Measurements from ENCODE around the gene CAPZB.

Gene CAPZB

GRCh38 chr1:19384113-19384512 lies 101.2 kb downstream of the CAPZB start:
- Histone ChIP-seq H3K9me3 (ENCODE audit: insufficient read depth, low read depth, low read length) (no peaks in the 10 kb centered on the region), H3K4me3 (ENCODE audit: low read length, poor library complexity, severe bottlenecking) (no peak overlapping the region), H3F3A (ENCODE audit: low read depth) (no peaks in the 10 kb centered on the region), H3K4me1 (ENCODE audit: insufficient read depth, low read length, poor library complexity, severe bottlenecking) (peaks cover 17% of the 10 kb centered on the region), H3K9ac (ENCODE audit: low read depth, low read length, poor library complexity, severe bottlenecking) (no peak overlapping the region), H4K20me1 (ENCODE audit: insufficient read depth, low read length, poor library complexity, severe bottlenecking) (peaks cover 45% of the 10 kb centered on the region), H3K4me2 (ENCODE audit: low read depth, low read length, poor library complexity, severe bottlenecking) (no peak overlapping the region), H3K27me3 (ENCODE audit: insufficient read depth, low read length, poor library complexity, severe bottlenecking) (no peaks in the 10 kb centered on the region), H3K79me2 (ENCODE audit: insufficient read depth, low read length) (peaks cover 39% of the 10 kb centered on the region), H3K9me2 (replicated peaks; ENCODE audit: low read depth, low read length) (no peaks in the 10 kb centered on the region), H2AFZ (ENCODE audit: low read length) (no peak overlapping the region), H3K36me3 (ENCODE audit: insufficient read depth, low read length) (peaks cover 62% of the 10 kb centered on the region; the same call in 1 of the 2 replicates)
- TF ChIP-seq EZH2phosphoT487 (IDR thresholded peaks at IDR 0.05; ENCODE audit: borderline replicate concordance) (no peak), CTCF (conservative IDR thresholded peaks at IDR 0.05; ENCODE audit: low read length) (no peak)

- Histone ChIP-seq H3K4me1 (ENCODE audit: insufficient read depth, low read length, poor library complexity, severe bottlenecking) (peaks cover 1% of the 10 kb centered on the region), H3K4me3 (ENCODE audit: low read length, poor library complexity, severe bottlenecking) (no peak overlapping the region), H3K9me2 (replicated peaks; ENCODE audit: low read depth, low read length) (no peaks in the 10 kb centered on the region), H3K27me3 (ENCODE audit: insufficient read depth, low read length, poor library complexity, severe bottlenecking) (no peaks in the 10 kb centered on the region), H3F3A (ENCODE audit: low read depth) (no peaks in the 10 kb centered on the region), H3K9me3 (ENCODE audit: insufficient read depth, low read depth, low read length) (no peaks in the 10 kb centered on the region), H3K36me3 (ENCODE audit: insufficient read depth, low read length) (peaks cover 79% of the 10 kb centered on the region; the same call in 1 of the 2 replicates), H3K79me2 (ENCODE audit: insufficient read depth, low read length) (peaks cover 20% of the 10 kb centered on the region; the same call in 1 of the 2 replicates), H2AFZ (ENCODE audit: low read length) (no peak overlapping the region), H3K9ac (ENCODE audit: low read depth, low read length, poor library complexity, severe bottlenecking) (no peak overlapping the region), H4K20me1 (ENCODE audit: insufficient read depth, low read length, poor library complexity, severe bottlenecking) (peaks cover 30% of the 10 kb centered on the region), H3K4me2 (ENCODE audit: low read depth, low read length, poor library complexity, severe bottlenecking) (no peak overlapping the region)
- TF ChIP-seq EZH2phosphoT487 (IDR thresholded peaks at IDR 0.05; ENCODE audit: borderline replicate concordance) (no peak), CTCF (conservative IDR thresholded peaks at IDR 0.05; ENCODE audit: low read length) (no peak)
Observed at GRCh38 chr1:19382222-19382621, 103.1 kb downstream of the CAPZB start.

GRCh38 chr1:19381261-19381660 lies 104.1 kb downstream of the CAPZB start:
- no peaks in the 10 kb centered on the region for H3K27me3 ChIP-seq (ENCODE audit: insufficient read depth, low read length, poor library complexity, severe bottlenecking)
- H3K9ac ChIP-seq (ENCODE audit: low read depth, low read length, poor library complexity, severe bottlenecking) = no peak overlapping the region
- H4K20me1 ChIP-seq (ENCODE audit: insufficient read depth, low read length, poor library complexity, severe bottlenecking) = peaks cover 26% of the 10 kb centered on the region
- H3K4me1 ChIP-seq (ENCODE audit: insufficient read depth, low read length, poor library complexity, severe bottlenecking) = no peaks in the 10 kb centered on the region
- H3K9me2 ChIP-seq (replicated peaks; ENCODE audit: low read depth, low read length) = no peaks in the 10 kb centered on the region
- peaks cover 10% of the 10 kb centered on the region; the same call in 1 of the 2 replicates for H3K79me2 ChIP-seq (ENCODE audit: insufficient read depth, low read length)
- H3K9me3 ChIP-seq (ENCODE audit: insufficient read depth, low read depth, low read length) = no peaks in the 10 kb centered on the region
- no peak overlapping the region for H3K4me3 ChIP-seq (ENCODE audit: low read length, poor library complexity, severe bottlenecking)
- H3F3A ChIP-seq (ENCODE audit: low read depth) = no peaks in the 10 kb centered on the region
- H3K4me2 ChIP-seq (ENCODE audit: low read depth, low read length, poor library complexity, severe bottlenecking) = no peak overlapping the region
- TF ChIP-seq EZH2phosphoT487 (IDR thresholded peaks at IDR 0.05; ENCODE audit: borderline replicate concordance) (no peak), CTCF (conservative IDR thresholded peaks at IDR 0.05; ENCODE audit: low read length) (no peak)
- peaks cover 89% of the 10 kb centered on the region; the same call in 1 of the 2 replicates for H3K36me3 ChIP-seq (ENCODE audit: insufficient read depth, low read length)
- no peak overlapping the region for H2AFZ ChIP-seq (ENCODE audit: low read length)

Data from Loucy (cell line).